MG63 (cell line): ENCODE measurements around the gene TECPR2. TPM values are rescaled to one million over a fixed set of nuclear protein-coding genes. Genes with fewer than 3 reads are reported as not detected.
A peak's percentile ranks its signal among the peaks of the same experiment; 100 is the strongest.
"Not testable (repeated sequence)": the region's sequence is repeated elsewhere in the genome, so short reads cannot be mapped to it uniquely, and the experiment has no call there.

Source experiments
- DNase-seq: peaks from one replicate; pipeline ENCODE4 v3.0.0-alpha.2; 2020
- H3K27me3 ChIP-seq: fragments of 250-450 bp; sonication (Bioruptor Pico); 2 replicates; pipeline ENCODE4 v1.5.1; 2020; ENCODE audit warnings: mild to moderate bottlenecking, moderate library complexity
- H3K36me3 ChIP-seq: fragments of 250-450 bp; sonication (Bioruptor Pico); 2 replicates; pipeline ENCODE4 v1.5.1; 2020; ENCODE audit warnings: mild to moderate bottlenecking, moderate library complexity
- H3K4me3 ChIP-seq: fragments of 250-450 bp; sonication (Bioruptor Pico); 2 replicates; pipeline ENCODE4 v1.5.1; 2020; ENCODE audit warnings: mild to moderate bottlenecking, moderate library complexity
- H3K9me3 ChIP-seq: fragments of 250-450 bp; sonication (Bioruptor Pico); 2 replicates; pipeline ENCODE4 v1.5.1; 2020; ENCODE audit warnings: mild to moderate bottlenecking, moderate library complexity
- total RNA-seq: library from RNA; depleted of rRNA; stranded (reverse); fragments of >200 nt; shearing (Covaris generic); gene quantifications from 2 replicates; pipeline ENCODE4 v1.2.3, GENCODE V29; 2014; ENCODE audit warnings: low replicate concordance

Gene TECPR2
- total RNA-seq, 1 experiment from 2014 or later: 1.6 TPM

- no peak for DNase-seq
- H3K27me3 ChIP-seq: no peaks in the 10 kb centered on the region
- H3K9me3 ChIP-seq: no peaks in the 10 kb centered on the region
- H3K36me3 ChIP-seq: no peaks in the 10 kb centered on the region
- no peak overlapping the region for H3K4me3 ChIP-seq
These were observed 151.4 kb downstream of the TECPR2 start for GRCh38 chr14:102513899-102514772.

DNA sequence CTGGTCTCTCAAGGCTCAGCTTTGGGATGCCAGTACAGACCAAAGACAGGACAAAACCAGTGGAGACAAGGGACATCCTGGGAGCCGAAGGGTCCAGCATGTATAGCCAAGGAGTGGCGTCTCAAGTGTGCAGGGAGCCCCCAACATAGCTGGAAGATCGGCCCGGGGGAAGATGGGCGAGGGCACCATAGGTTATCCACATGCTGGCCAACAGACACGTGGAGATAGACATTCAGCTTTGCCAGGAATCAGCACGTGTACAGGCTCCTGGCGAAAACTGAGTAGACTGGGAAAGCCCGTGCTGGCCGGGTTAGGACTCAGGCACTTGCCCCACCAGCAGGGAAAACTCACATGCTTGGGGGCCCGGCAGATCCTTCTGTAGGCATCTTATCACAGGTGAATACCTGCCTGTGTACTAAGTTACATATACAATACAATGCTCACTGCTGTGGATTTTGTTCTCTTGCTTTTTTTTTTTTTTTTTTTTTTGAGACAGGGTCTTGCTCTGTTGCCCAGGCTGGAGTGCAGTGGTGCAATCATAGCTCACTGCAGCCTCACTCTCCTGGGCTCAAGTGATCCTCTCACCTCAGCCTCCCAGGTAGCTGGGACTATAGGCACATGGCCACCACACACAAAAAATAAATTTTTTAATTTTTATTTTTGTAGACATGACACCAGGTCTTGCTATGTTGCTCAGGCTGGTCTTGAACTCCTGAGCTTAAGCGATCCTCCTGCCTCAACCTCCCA lies 152.4 kb downstream of the TECPR2 start:
- H3K9me3 ChIP-seq: no peaks in the 10 kb centered on the region
- no peak for DNase-seq
- H3K27me3 ChIP-seq: no peaks in the 10 kb centered on the region
- H3K4me3 ChIP-seq: no peak overlapping the region
- H3K36me3 ChIP-seq: no peaks in the 10 kb centered on the region

GRCh38 chr14:102516531-102517391 lies 154.0 kb downstream of the TECPR2 start:
- Histone ChIP-seq H3K27me3 (no peaks in the 10 kb centered on the region), H3K9me3 (no peaks in the 10 kb centered on the region), H3K4me3 (peak overlapping the region; percentile 48), H3K36me3 (no peaks in the 10 kb centered on the region)
- DNase-seq: no peak

GRCh38 chr14:102517392-102518062 lies 154.8 kb downstream of the TECPR2 start:
- Histone ChIP-seq H3K4me3 (peak overlapping the region; percentile 12; the same call in 1 of the 2 replicates), H3K9me3 (no peaks in the 10 kb centered on the region), H3K36me3 (no peaks in the 10 kb centered on the region), H3K27me3 (no peaks in the 10 kb centered on the region)
- no peak for DNase-seq

- no peaks in the 10 kb centered on the region for H3K9me3 ChIP-seq
- no peak for DNase-seq
- no peak overlapping the region for H3K4me3 ChIP-seq
- no peaks in the 10 kb centered on the region for H3K27me3 ChIP-seq
- no peaks in the 10 kb centered on the region for H3K36me3 ChIP-seq
These were observed 155.4 kb downstream of the TECPR2 start for GRCh38 chr14:102518063-102518648.

DNA sequence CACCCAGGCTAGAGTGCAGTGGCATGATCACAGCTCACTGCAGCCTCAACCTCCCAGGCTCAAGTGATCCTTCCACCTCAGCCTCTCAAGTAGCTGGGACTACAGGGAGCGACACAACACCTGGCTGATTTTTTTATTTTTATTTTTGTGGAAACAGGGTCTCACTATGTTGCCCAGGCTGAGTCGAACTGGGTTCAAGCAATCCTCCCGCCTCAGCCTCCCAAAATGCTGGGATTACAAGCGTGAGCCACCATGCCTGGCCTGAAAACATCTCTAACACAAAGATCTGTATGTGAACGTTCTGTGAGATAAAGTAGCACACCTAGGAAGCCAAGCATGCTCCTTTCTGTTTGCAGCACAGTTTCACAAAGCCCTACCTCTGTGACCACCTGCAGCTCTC lies 157.0 kb downstream of the TECPR2 start:
- not testable (repeated sequence) for H3K36me3 ChIP-seq, H3K9me3 ChIP-seq, H3K27me3 ChIP-seq, H3K4me3 ChIP-seq, DNase-seq

- no peaks in the 10 kb centered on the region for H3K36me3 ChIP-seq
- H3K4me3 ChIP-seq: no peak overlapping the region
- H3K27me3 ChIP-seq: no peaks in the 10 kb centered on the region
- no peaks in the 10 kb centered on the region for H3K9me3 ChIP-seq
- no peak for DNase-seq
These were observed 160.4 kb downstream of the TECPR2 start for GRCh38 chr14:102523200-102523568.

DNA sequence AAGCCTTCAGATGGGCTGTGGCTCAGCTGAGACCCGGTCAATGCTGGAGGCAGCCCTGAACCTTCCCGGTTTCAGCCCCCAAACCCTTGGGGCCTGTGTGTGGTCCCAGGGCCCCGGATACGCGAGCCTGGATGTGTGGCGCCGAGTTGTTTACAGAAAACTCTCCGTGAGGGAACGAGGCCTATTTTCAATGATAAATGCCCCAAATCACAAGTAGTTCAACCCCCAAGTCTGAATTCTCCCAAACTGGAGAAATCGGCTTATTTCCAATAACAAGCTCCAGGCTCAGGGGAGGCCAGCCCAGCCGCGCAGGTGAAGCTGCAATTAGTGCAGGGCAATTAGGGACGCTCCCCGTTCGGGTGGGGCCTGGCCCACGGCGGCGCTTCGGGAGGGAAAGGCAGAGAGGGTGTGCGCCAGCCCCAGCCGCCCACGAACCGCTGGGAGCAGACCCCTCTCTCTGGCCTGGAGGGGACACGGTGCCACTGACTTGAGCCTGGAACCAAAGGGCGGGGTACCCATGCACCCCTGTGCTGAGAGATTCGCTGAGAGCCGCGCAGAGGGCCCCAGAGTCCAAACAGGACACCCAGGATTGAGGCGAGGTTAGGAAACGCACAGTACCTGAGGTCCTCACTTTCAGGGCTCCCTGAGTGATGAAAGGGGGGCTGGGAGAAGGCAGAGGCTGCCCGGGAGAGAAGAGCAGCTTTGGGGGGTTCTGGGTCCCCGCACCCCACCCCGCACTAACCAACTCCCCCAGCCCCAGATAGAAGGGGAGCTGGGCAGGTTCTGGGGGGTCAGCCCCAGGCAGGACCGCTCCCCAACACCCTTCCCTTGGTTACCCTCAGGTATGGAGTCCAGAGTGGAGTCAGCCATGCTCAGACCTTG lies 161.1 kb downstream of the TECPR2 start:
- H3K36me3 ChIP-seq: no peaks in the 10 kb centered on the region
- H3K9me3 ChIP-seq: no peaks in the 10 kb centered on the region
- H3K4me3 ChIP-seq: no peak overlapping the region
- DNase-seq: no peak
- no peaks in the 10 kb centered on the region for H3K27me3 ChIP-seq

DNA sequence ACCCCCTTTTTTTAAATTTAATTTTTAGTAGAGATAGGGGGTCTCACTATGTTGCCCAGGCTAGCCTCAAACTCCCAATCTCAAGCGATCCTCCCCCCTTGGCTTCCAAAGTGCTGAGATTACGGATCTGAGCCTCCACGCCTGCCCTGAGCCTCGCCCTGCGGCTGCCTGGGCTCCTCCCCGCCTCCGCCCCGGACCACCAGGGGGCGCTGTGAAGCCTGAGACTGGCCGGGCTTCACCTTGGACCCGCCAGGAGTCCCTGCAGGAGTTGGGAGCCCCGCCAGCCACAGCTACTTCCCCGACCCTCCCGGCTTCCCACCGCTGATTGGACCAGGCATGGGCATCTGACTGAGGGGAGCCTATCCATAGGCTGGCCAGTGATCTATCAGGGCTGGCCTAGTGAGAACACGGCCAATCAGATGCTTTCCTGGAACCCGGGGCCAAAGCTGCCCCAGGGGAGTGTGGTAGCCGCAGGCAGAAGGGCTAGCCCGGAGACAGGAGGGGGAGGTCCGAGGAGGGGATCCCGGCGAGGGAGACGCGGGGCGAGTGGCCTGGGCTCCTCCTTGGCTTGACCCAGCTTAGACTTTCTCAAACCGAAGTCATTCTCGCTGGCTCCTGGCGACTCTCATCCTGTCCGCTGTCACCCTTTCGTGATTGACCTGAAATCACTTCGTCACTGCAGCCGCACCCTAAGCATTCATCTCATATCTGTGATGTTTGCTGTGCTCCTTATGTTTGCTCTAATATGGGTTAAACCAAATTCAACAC lies 161.9 kb downstream of the TECPR2 start:
- H3K9me3 ChIP-seq: no peaks in the 10 kb centered on the region
- no peaks in the 10 kb centered on the region for H3K27me3 ChIP-seq
- H3K36me3 ChIP-seq: no peaks in the 10 kb centered on the region
- H3K4me3 ChIP-seq: peak overlapping the region; percentile 53
- peak; percentile 98 for DNase-seq

DNA sequence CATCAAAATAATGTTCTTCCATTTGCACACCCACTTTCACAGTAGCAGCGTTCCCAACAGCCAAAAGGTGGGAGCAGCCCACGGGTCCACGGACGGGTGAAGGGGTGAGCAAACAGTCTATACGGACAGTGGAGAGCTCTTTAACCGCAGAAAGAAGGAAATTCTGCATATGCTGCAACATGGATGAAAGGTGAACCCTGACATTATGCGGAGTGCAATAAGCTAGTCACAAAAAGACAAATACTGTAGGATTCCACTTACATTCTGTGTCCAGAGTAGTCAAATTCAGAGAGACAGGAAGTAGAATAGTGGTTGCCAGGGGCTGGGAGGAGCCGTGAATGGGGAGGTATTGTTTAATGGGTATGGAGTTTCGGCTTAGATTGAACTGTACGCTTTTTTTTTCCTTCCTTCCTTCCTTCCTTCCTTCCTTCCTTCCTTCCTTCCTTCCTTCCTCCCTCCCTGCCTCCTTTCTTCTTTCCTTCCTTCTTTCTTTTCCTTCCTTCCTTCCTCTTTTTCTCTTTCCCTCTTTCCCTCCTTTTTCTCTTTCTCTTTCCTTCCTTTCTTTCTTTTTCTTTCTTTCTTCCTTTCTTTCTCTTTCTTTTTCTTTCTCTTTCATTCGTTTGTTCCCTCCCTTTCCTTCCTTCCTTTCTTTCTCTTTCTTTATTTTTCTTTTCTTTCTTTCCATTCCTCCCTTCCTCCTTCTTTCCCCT lies 162.6 kb downstream of the TECPR2 start:
- no peaks in the 10 kb centered on the region for H3K9me3 ChIP-seq
- H3K27me3 ChIP-seq: no peaks in the 10 kb centered on the region
- peak overlapping the region; percentile 53 for H3K4me3 ChIP-seq
- DNase-seq: peak; percentile 70
- no peaks in the 10 kb centered on the region for H3K36me3 ChIP-seq

- no peaks in the 10 kb centered on the region for H3K36me3 ChIP-seq
- DNase-seq: no peak
- no peaks in the 10 kb centered on the region for H3K27me3 ChIP-seq
- peak overlapping the region; percentile 53 for H3K4me3 ChIP-seq
- H3K9me3 ChIP-seq: no peaks in the 10 kb centered on the region
These were observed 163.3 kb downstream of the TECPR2 start for GRCh38 chr14:102525929-102526497.

DNA sequence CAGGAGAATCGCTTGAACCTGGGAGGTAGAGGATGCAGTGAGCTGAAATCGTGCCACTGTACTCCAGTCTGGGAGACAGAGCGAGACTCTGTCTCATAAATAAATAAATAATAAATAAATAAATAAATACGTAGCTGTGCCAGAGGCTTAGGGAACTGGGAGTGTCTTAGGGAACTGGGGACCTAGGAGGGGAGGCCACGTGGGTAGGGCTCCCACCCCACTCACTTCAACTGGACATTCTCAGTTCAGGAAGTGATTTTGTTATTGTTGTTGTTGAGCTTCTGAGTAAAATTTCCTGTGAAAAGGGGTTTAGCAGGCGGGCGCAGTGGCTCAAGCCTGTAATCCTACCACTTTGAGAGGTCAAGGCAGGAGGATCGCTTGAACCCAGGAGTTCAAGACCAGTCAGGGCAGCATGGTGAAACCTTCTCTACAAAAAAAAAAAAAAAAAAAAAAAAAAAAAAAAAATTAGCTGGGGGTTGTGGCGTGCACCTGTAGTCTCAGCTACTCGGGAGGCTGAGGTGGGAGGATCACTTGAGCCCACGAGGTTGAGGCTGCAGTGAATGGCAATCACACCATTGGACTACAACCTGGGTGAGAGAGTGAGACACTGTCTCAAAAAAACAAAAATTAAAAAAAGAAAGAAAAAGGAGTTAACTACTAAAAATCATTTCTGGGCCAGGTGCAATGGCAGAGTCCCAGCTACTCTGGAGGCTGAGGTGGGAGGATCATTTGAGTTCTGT lies 165.9 kb downstream of the TECPR2 start:
- no peaks in the 10 kb centered on the region for H3K36me3 ChIP-seq
- no peak overlapping the region for H3K4me3 ChIP-seq
- no peaks in the 10 kb centered on the region for H3K27me3 ChIP-seq
- H3K9me3 ChIP-seq: no peaks in the 10 kb centered on the region
- no peak for DNase-seq

- no peaks in the 10 kb centered on the region for H3K36me3 ChIP-seq
- no peak for DNase-seq
- H3K27me3 ChIP-seq: no peaks in the 10 kb centered on the region
- H3K4me3 ChIP-seq: no peak overlapping the region
- H3K9me3 ChIP-seq: no peaks in the 10 kb centered on the region
These were observed 168.2 kb downstream of the TECPR2 start for GRCh38 chr14:102530828-102531478.
